Natural killer cell (primary cell): ENCODE results near the gene CDK14. TPM values are rescaled to one million over a fixed set of nuclear protein-coding genes. Genes with fewer than 3 reads are reported as not detected.

Source experiments
- ATAC-seq, 3 donors: fragments of 150-1000 bp in 2 of 3; fragments of 200-7000 bp in 1 of 3; cut with Tn5 transposase; 1 replicate in 1 of 3; 2 replicates in 2 of 3; pipeline ENCODE4 v1.10.0; 2021; ENCODE audit warnings: mild to moderate bottlenecking in 2 of 3, moderate library complexity in 2 of 3
- DNase-seq, 2 donors: peaks; one replicate each; pipeline versions ENCODE4 v3.0.0 to v3.0.0-alpha.2; 2013 to 2021; ENCODE audit warnings: mixed read lengths in 1 of 2
- H3K27ac ChIP-seq: one replicate; pipeline ENCODE4 v1.5.1; 2013; ENCODE audit warnings: mild to moderate bottlenecking, low read length
- H3K27me3 ChIP-seq: one replicate; pipeline ENCODE4 v1.6.1; 2013; ENCODE audit warnings: low read length; ENCODE audit not compliant: control insufficient read depth, insufficient read depth
- H3K36me3 ChIP-seq: one replicate; pipeline ENCODE4 v1.6.1; 2013; ENCODE audit warnings: low read length; ENCODE audit not compliant: control insufficient read depth, insufficient read depth
- H3K4me1 ChIP-seq: one replicate; pipeline ENCODE4 v1.6.1; 2013; ENCODE audit warnings: low read length; ENCODE audit not compliant: control insufficient read depth, insufficient read depth
- H3K4me3 ChIP-seq: one replicate; pipeline ENCODE4 v1.5.1; 2013; ENCODE audit warnings: low read length
- H3K9me3 ChIP-seq: one replicate; pipeline ENCODE4 v1.6.1; 2013; ENCODE audit warnings: low read length; ENCODE audit not compliant: control insufficient read depth, insufficient read depth
- H3K27ac Mint-ChIP-seq, 2 donors: one replicate each; pipeline ENCODE4 v1.8.0; 2022; ENCODE audit warnings: mild to moderate bottlenecking in 2 of 2, mixed read lengths in 2 of 2, moderate library complexity in 1 of 2
- H3K27me3 Mint-ChIP-seq, 2 donors: one replicate each; pipeline ENCODE4 v1.8.0; 2022; ENCODE audit warnings: low read depth in 2 of 2, mixed read lengths in 2 of 2
- H3K36me3 Mint-ChIP-seq: one replicate; pipeline ENCODE4 v1.8.0; 2022; ENCODE audit warnings: mixed read lengths
- H3K4me1 Mint-ChIP-seq, 2 donors: one replicate each; pipeline ENCODE4 v1.8.0; 2022; ENCODE audit warnings: mixed read lengths in 2 of 2
- H3K4me3 Mint-ChIP-seq: one replicate; pipeline ENCODE4 v1.8.0; 2022; ENCODE audit warnings: mild to moderate bottlenecking, moderate library complexity, mixed read lengths
- H3K9me3 Mint-ChIP-seq, 2 donors: one replicate each; pipeline ENCODE4 v1.8.0; 2022; ENCODE audit warnings: mixed read lengths in 2 of 2
- CTCF ChIP-seq: fragments of 200-600 bp; IDR thresholded peaks from one replicate; pipeline ENCODE4 v1.8.0; 2022; ENCODE audit warnings: antibody characterized with exemption
- WGBS: methylation state at CpG from one replicate; pipeline ENCODE4 v1.1.7; 2013; ENCODE audit warnings: missing lambda C conversion rate; ENCODE audit not compliant: insufficient coverage; 5-methylcytosine and 5-hydroxymethylcytosine counted together
- intact Hi-C: fragments of 100-400 bp; cut with micrococcal nuclease; formaldehyde crosslinking; loops from one replicate; pipeline ENCODE4 v1.14.2; 2022
- total RNA-seq, 4 donors: library from RNA; stranded (reverse); fragments of 120-200 nt in 1 of 4; gene quantifications; one replicate each; pipeline versions ENCODE4 v1.2.3 to v1.2.4, GENCODE V29; 2013 to 2022

The CDK14 gene
- total RNA-seq, 3 donors from 2014 or later (not counting 1 experiment from before 2014, with no cell fraction given) = 1.2 to 12.5 (median 1.9) TPM

DNA sequence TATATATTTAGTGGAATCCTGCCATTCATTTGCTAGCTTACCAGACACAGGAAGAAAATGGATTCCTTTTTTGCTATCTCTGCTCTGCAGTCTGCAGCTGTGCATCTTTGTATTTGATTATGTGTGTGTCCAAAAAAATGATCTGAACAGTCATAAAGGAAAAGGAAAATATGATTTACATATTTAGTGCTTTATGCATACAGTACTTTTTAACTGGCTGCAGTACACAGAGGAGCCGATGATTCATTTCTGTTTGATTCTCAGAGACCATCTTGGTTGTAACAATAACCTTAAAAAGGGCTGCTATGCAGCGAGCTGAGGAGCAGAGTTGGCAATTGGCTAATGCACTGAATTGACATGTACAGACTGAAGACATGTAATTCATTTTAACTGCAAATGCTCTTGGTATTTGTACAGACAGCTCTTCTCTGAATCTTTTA lies 516.8 kb downstream of the CDK14 start:
- no peak overlapping the region for H3K27ac Mint-ChIP-seq
- intact Hi-C loops = no loop called here

GRCh38 chr7:91114232-91114631 lies 518.1 kb downstream of the CDK14 start:
- no peaks in the 10 kb centered on the region for H3K36me3 Mint-ChIP-seq
- H3K4me3 Mint-ChIP-seq = no peak overlapping the region
- no peaks in the 10 kb centered on the region for H3K27me3 Mint-ChIP-seq
- Histone ChIP-seq H3K27me3 (no peaks in the 10 kb centered on the region), H3K27ac (no peak overlapping the region), H3K36me3 (no peaks in the 10 kb centered on the region), H3K4me1 (no peaks in the 10 kb centered on the region), H3K4me3 (no peak overlapping the region), H3K9me3 (no peaks in the 10 kb centered on the region)
- no peak overlapping the region for H3K27ac Mint-ChIP-seq
- ATAC-seq (no peak), DNase-seq (no peak)
- intact Hi-C loops = no loop called here
- peaks cover 5 to 7% of the 10 kb centered on the region in 2 donors for H3K9me3 Mint-ChIP-seq
- WGBS = 100% methylated on average over 6 of the region's 6 CpGs
- TF ChIP-seq CTCF = no peak
- no peaks in the 10 kb centered on the region for H3K4me1 Mint-ChIP-seq

More for the DNA sequence above, 516.8 kb downstream of the CDK14 start:
- Histone ChIP-seq H3K9me3 (no peaks in the 10 kb centered on the region), H3K27me3 (no peaks in the 10 kb centered on the region), H3K4me3 (no peak overlapping the region), H3K36me3 (no peaks in the 10 kb centered on the region), H3K4me1 (no peaks in the 10 kb centered on the region), H3K27ac (no peak overlapping the region)
- Mint-ChIP-seq H3K36me3 (no peaks in the 10 kb centered on the region), H3K4me1 (no peaks in the 10 kb centered on the region), H3K4me3 (no peak overlapping the region), H3K9me3 (peaks cover 7% of the 10 kb centered on the region in 2 donors), H3K27me3 (no peaks in the 10 kb centered on the region)
- DNase-seq = no peak
- no peak for ATAC-seq
- 82% methylated on average over 2 of the region's 2 CpGs for WGBS
- no peak for TF ChIP-seq CTCF

DNA sequence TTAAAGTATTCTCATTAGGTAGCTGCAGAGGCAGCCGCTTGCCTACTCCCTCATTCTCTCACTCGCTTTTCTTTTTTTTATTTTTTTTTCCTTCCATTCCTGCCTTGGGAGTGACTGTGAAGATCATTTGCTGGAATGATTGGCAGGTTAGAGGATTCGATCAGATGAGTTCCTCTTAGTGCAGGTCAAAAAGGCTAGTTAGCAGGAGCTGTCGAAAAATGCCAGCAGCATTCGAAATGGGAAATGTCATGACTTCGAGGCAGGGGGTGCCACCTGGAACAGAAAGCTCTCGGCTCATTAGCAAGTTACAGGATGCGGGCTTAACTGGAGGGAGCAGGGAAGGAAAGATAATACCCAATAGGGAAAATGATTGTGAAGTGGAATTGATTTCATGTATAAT lies 530.6 kb downstream of the CDK14 start:
- Mint-ChIP-seq H3K9me3 (peaks cover 2 to 3% of the 10 kb centered on the region in 2 donors), H3K4me1 (no peaks in the 10 kb centered on the region), H3K27me3 (no peaks in the 10 kb centered on the region), H3K36me3 (no peaks in the 10 kb centered on the region), H3K4me3 (no peak overlapping the region), H3K27ac (no peak overlapping the region)
- H3K36me3 ChIP-seq = no peaks in the 10 kb centered on the region
- no peaks in the 10 kb centered on the region for H3K9me3 ChIP-seq
- no peaks in the 10 kb centered on the region for H3K4me1 ChIP-seq
- TF ChIP-seq CTCF = no peak
- intact Hi-C loops = no loop called here
- no peaks in the 10 kb centered on the region for H3K27me3 ChIP-seq
- no peak overlapping the region for H3K4me3 ChIP-seq
- H3K27ac ChIP-seq = no peak overlapping the region
- DNase-seq = no peak
- 88% methylated on average over 7 of the region's 8 CpGs for WGBS
- no peak for ATAC-seq

GRCh38 chr7:91127325-91127724 lies 531.2 kb downstream of the CDK14 start:
- H3K27ac ChIP-seq = no peak overlapping the region
- Mint-ChIP-seq H3K4me1 (no peaks in the 10 kb centered on the region), H3K36me3 (no peaks in the 10 kb centered on the region), H3K4me3 (no peak overlapping the region), H3K27me3 (no peaks in the 10 kb centered on the region), H3K9me3 (peaks cover 3 to 5% of the 10 kb centered on the region in 2 donors), H3K27ac (no peak overlapping the region)
- H3K9me3 ChIP-seq = no peaks in the 10 kb centered on the region
- no peak for ATAC-seq
- intact Hi-C loops = no loop called here
- H3K4me1 ChIP-seq = no peaks in the 10 kb centered on the region
- H3K4me3 ChIP-seq = no peak overlapping the region
- no peak for TF ChIP-seq CTCF
- H3K36me3 ChIP-seq = no peaks in the 10 kb centered on the region
- no peak for DNase-seq
- WGBS = 93% methylated on average over 5 of the region's 5 CpGs
- no peaks in the 10 kb centered on the region for H3K27me3 ChIP-seq
